ENCODE measurements around the gene NYAP1.

NYAP1 gene

DNA sequence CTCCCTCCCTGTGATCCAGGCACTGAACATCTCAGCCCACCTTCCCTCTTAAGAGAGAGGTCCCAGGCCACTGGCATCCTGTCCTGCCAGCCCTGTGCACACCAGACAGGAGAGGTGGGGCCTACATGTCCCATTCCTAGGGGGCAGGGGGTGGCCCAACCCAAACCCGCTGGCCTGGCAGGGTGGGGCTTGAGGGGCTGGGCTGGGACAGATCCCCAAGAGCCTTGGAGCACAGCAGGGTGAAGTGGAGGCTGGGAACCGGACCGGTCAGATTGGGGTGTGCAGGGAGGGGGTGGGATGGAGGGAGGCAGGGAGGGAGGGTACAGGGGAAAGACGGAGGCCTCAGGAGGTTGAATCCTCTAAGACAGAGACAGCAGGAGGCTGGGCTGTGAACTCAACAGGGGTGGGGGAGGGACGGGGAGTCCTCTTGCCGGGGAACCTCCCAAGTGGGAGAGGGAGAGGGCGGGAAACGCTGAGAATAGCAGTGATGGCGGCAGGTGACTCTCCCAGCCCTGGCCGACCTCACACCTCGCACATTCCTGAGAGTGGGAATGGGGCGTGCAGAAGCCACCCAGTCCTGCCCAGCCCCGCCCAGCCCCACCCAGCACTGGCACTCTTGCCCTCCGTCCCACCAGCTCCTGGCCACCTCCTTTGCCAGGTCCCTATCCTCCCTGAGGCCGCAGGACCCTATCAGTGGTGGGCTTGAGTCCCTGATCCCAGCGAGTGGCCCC is 11.4 kb upstream of the NYAP1 start:
- TF ChIP-seq, protein P1, sequence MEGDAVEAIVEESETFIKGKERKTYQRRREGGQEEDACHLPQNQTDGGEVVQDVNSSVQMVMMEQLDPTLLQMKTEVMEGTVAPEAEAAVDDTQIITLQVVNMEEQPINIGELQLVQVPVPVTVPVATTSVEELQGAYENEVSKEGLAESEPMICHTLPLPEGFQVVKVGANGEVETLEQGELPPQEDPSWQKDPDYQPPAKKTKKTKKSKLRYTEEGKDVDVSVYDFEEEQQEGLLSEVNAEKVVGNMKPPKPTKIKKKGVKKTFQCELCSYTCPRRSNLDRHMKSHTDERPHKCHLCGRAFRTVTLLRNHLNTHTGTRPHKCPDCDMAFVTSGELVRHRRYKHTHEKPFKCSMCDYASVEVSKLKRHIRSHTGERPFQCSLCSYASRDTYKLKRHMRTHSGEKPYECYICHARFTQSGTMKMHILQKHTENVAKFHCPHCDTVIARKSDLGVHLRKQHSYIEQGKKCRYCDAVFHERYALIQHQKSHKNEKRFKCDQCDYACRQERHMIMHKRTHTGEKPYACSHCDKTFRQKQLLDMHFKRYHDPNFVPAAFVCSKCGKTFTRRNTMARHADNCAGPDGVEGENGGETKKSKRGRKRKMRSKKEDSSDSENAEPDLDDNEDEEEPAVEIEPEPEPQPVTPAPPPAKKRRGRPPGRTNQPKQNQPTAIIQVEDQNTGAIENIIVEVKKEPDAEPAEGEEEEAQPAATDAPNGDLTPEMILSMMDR (IDR thresholded peaks at IDR 0.05; ENCODE audit: control insufficient read depth, insufficient read depth, low read depth, low read length, missing control alignments), result no peak
- no peak overlapping the region for H3K4me3 ChIP-seq (ENCODE audit: control insufficient read depth, low read depth, low read length)

GRCh38 chr7:100472854-100473499 is 10.8 kb upstream of the NYAP1 start:
- no peak for DNase-seq (ENCODE audit: low read depth)
- H3K4me3 ChIP-seq (ENCODE audit: control insufficient read depth, low read depth, low read length), result no peak overlapping the region

More for the DNA sequence above, 11.4 kb upstream of the NYAP1 start:
- no peak for DNase-seq (ENCODE audit: low read depth)

DNA sequence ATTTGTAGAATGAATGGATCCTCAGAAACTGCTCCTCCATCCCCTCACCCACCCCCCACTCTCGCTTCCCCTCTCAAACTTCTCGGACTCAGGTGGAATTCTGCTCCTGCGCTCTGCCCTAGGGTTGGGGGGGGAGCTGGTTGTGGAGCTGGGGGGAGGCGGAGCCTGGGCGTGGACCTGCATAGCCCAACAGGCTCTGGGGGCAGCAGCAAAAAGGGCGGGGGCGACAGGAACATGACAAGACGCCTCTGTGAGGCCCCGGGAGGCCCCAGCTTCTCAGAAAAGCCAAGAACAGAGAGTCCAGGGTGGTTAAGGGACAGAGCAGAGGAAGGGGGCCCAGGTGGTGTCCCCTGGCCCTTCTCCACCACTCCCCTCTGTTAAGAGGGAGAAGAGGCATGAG is 8.2 kb upstream of the NYAP1 start:
- no peak overlapping the region for H3K4me3 ChIP-seq (ENCODE audit: control insufficient read depth, low read depth, low read length)
- TF ChIP-seq, protein P1 (IDR thresholded peaks at IDR 0.05; ENCODE audit: control insufficient read depth, insufficient read depth, low read depth, low read length, missing control alignments), result no peak
- DNase-seq (ENCODE audit: low read depth), result no peak

More at GRCh38 chr7:100472854-100473499, 10.8 kb upstream of the NYAP1 start:
- TF ChIP-seq, protein P1 (IDR thresholded peaks at IDR 0.05; ENCODE audit: control insufficient read depth, insufficient read depth, low read depth, low read length, missing control alignments), result no peak

DNA sequence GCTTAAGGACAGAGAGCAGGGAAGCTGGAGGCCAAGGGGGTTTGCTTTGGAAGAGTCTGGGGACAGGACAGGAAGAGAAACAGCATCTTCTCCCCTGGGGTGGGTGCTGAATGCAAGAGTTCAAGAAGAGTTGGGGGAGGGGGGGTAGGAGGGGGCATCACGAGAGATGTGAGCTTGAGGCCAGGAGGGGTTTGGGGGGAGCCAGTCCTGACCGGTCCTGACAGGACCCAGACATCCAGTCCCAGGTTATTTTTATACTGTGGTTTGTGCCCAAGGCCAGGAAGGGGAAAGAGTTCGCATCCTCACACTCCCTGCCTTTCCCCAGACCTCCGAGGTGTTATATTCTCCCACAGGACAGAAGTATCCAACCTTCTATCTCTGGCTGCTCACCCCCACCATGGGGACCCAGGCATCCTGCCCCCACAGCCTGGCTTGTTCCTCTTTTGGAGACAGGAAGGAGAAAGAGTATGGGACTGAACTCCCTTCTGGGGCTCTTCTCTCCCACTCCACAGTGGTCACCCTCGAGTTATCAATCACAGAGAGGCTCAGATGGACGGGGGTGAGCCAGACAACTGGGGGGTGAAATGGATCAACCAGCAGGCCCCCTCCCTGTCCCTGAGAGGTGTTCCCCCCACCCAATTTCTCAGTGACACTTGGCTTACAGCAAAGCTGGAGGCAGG is 7.5 kb upstream of the NYAP1 start:
- DNase-seq (ENCODE audit: low read depth), result no peak
- peak overlapping the region; percentile 90 for H3K4me3 ChIP-seq (ENCODE audit: control insufficient read depth, low read depth, low read length)

GRCh38 chr7:100476903-100477870 is 6.5 kb upstream of the NYAP1 start:
- H3K4me3 ChIP-seq (ENCODE audit: control insufficient read depth, low read depth, low read length), result peak overlapping the region; percentile 90
- TF ChIP-seq, protein P1 (IDR thresholded peaks at IDR 0.05; ENCODE audit: control insufficient read depth, insufficient read depth, low read depth, low read length, missing control alignments), result peak; percentile 38
- DNase-seq (ENCODE audit: low read depth), result no peak

More for the DNA sequence above, 7.5 kb upstream of the NYAP1 start:
- TF ChIP-seq, protein P1 (IDR thresholded peaks at IDR 0.05; ENCODE audit: control insufficient read depth, insufficient read depth, low read depth, low read length, missing control alignments), result no peak

DNA sequence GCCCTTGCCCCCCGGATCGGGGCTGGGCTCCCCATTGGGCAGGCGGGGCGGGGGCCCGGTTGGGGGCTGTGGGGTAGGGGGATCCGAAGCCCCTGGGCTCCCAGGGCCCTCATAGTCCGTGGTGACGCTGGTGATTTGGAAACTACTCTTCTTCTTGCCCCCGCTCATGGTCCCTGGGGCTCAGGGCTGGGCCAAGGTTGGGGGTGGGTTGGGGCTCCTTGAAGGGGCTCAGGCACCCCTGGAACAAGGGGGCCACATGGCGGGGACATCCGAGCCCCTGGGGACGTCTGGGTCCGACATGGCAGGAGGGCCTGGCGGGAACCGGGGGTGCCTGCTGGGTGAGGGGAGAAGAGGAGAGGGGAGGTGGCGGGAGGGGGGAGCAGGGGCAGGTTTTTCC is 5.9 kb upstream of the NYAP1 start:
- TF ChIP-seq, protein P1 (IDR thresholded peaks at IDR 0.05; ENCODE audit: control insufficient read depth, insufficient read depth, low read depth, low read length, missing control alignments), result no peak
- H3K4me3 ChIP-seq (ENCODE audit: control insufficient read depth, low read depth, low read length), result peak overlapping the region; percentile 90
- DNase-seq (ENCODE audit: low read depth), result no peak

All from AG09309 (cell line).